ENCODE data around the gene WNT16. TPM values are rescaled to one million over a fixed set of nuclear protein-coding genes. Genes with fewer than 3 reads are reported as not detected.

The WNT16 gene
- total and polyA plus RNA-seq, 2 experiments from 2014 or later, result 0.45 to 0.73 TPM

DNA sequence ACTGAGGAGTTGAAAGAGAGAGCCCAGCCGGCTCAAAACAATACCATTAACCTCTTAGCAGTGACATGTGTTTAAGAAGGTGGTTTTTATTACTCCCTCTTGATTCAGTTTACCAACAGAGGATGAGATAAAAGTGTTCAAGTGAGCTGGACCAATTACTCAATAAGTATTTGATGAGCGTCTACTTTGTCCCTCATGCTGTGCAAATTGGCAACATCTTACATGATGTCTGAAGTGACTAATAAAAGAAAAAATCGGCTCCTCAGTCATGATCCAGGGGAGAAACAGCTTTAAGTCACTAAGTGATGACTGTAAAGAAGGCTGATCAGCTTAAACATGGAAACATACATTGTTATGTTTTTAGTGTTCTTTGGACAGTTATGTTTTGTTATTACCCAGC is 7.8 kb downstream of the WNT16 start (continued):
- TF ChIP-seq ZNF114 (CRISPR knock-in tag; IDR thresholded peaks at IDR 0.05) (no peak), EZH2phosphoT487 (IDR thresholded peaks at IDR 0.05; ENCODE audit: unreplicated experiment) (no peak), NANOG (IDR thresholded peaks at IDR 0.05; ENCODE audit: borderline replicate concordance) (no peak), JUNB (IDR thresholded peaks at IDR 0.05; ENCODE audit: unreplicated experiment) (no peak), STAT1 (IDR thresholded peaks at IDR 0.05; ENCODE audit: unreplicated experiment) (no peak), ZNF331 (CRISPR knock-in tag; IDR thresholded peaks at IDR 0.05; ENCODE audit: low read depth) (no peak), CREB1 (CRISPR knock-in tag; IDR thresholded peaks at IDR 0.05; ENCODE audit: low read depth) (no peak), EZH2 (IDR thresholded peaks at IDR 0.05; ENCODE audit: low read depth, unreplicated experiment) (no peak)
- TF ChIP-seq, protein P1, sequence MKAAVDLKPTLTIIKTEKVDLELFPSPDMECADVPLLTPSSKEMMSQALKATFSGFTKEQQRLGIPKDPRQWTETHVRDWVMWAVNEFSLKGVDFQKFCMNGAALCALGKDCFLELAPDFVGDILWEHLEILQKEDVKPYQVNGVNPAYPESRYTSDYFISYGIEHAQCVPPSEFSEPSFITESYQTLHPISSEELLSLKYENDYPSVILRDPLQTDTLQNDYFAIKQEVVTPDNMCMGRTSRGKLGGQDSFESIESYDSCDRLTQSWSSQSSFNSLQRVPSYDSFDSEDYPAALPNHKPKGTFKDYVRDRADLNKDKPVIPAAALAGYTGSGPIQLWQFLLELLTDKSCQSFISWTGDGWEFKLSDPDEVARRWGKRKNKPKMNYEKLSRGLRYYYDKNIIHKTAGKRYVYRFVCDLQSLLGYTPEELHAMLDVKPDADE (IDR thresholded peaks at IDR 0.05), result no peak
- TF ChIP-seq, protein P2, sequence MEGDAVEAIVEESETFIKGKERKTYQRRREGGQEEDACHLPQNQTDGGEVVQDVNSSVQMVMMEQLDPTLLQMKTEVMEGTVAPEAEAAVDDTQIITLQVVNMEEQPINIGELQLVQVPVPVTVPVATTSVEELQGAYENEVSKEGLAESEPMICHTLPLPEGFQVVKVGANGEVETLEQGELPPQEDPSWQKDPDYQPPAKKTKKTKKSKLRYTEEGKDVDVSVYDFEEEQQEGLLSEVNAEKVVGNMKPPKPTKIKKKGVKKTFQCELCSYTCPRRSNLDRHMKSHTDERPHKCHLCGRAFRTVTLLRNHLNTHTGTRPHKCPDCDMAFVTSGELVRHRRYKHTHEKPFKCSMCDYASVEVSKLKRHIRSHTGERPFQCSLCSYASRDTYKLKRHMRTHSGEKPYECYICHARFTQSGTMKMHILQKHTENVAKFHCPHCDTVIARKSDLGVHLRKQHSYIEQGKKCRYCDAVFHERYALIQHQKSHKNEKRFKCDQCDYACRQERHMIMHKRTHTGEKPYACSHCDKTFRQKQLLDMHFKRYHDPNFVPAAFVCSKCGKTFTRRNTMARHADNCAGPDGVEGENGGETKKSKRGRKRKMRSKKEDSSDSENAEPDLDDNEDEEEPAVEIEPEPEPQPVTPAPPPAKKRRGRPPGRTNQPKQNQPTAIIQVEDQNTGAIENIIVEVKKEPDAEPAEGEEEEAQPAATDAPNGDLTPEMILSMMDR (conservative IDR thresholded peaks at IDR 0.05; ENCODE audit: low read depth in 2 of 2), result no peak

DNA sequence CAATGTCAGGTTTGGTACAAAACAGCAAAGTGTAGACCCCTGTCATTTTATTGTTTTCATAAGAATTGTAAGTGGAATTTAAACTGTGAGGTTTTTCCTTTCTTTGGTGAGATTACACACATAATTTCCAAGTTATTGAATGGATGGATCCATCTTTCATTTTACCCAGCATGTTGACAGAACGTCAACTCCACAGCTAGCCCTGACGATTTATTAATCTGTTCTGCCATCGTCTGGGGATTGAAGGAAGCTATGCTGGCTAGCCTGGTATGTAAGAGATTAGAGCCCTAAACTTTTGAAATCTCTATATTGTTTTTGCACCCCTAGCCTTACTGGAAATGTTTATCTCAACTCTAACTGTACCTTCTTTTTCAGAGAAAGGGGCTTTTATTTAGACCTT is 8.6 kb downstream of the WNT16 start:
- H3K4me2 ChIP-seq, result no peak overlapping the region
- Mint-ChIP-seq H3K9me3 (no peaks in the 10 kb centered on the region), H3K27me3 (ENCODE audit: insufficient read depth, low read depth, poor library complexity) (no peaks in the 10 kb centered on the region), H3K4me3 (no peak overlapping the region), H3K27ac (no peak overlapping the region), H3K36me3 (ENCODE audit: low read depth) (no peaks in the 10 kb centered on the region), H3K4me1 (no peaks in the 10 kb centered on the region)
- no peaks in the 10 kb centered on the region for H3K36me3 ChIP-seq (ENCODE audit: insufficient read depth)
- no peaks in the 10 kb centered on the region for H3K79me2 ChIP-seq (replicated peaks; ENCODE audit: insufficient read depth)
- H3K27me3 ChIP-seq (ENCODE audit: insufficient read depth), result 0 out of 2 replicates have a peak, but pooled peaks cover 4% of the 10 kb centered on the region
- no peak overlapping the region for H3K4me3 ChIP-seq
- no peaks in the 10 kb centered on the region for H3K4me1 ChIP-seq (ENCODE audit: insufficient read depth)
- H3F3A ChIP-seq (replicated peaks; ENCODE audit: low read depth), result no peaks in the 10 kb centered on the region
- DNase-seq (ENCODE audit: low spot score) (no peak), ATAC-seq (no peak)
- H2AFZ ChIP-seq, result no peak overlapping the region
- no peak overlapping the region for H3K27ac ChIP-seq (ENCODE audit: low read depth)
- H4K20me1 ChIP-seq (replicated peaks; ENCODE audit: insufficient read depth), result no peaks in the 10 kb centered on the region
- no peaks in the 10 kb centered on the region for H3K9me2 ChIP-seq (ENCODE audit: insufficient read depth)
- TF ChIP-seq, protein P3, sequence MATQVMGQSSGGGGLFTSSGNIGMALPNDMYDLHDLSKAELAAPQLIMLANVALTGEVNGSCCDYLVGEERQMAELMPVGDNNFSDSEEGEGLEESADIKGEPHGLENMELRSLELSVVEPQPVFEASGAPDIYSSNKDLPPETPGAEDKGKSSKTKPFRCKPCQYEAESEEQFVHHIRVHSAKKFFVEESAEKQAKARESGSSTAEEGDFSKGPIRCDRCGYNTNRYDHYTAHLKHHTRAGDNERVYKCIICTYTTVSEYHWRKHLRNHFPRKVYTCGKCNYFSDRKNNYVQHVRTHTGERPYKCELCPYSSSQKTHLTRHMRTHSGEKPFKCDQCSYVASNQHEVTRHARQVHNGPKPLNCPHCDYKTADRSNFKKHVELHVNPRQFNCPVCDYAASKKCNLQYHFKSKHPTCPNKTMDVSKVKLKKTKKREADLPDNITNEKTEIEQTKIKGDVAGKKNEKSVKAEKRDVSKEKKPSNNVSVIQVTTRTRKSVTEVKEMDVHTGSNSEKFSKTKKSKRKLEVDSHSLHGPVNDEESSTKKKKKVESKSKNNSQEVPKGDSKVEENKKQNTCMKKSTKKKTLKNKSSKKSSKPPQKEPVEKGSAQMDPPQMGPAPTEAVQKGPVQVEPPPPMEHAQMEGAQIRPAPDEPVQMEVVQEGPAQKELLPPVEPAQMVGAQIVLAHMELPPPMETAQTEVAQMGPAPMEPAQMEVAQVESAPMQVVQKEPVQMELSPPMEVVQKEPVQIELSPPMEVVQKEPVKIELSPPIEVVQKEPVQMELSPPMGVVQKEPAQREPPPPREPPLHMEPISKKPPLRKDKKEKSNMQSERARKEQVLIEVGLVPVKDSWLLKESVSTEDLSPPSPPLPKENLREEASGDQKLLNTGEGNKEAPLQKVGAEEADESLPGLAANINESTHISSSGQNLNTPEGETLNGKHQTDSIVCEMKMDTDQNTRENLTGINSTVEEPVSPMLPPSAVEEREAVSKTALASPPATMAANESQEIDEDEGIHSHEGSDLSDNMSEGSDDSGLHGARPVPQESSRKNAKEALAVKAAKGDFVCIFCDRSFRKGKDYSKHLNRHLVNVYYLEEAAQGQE (IDR thresholded peaks at IDR 0.05; ENCODE audit: unreplicated experiment), result no peak
- TF ChIP-seq, protein P1 (IDR thresholded peaks at IDR 0.05), result no peak
- TF ChIP-seq, protein P4, sequence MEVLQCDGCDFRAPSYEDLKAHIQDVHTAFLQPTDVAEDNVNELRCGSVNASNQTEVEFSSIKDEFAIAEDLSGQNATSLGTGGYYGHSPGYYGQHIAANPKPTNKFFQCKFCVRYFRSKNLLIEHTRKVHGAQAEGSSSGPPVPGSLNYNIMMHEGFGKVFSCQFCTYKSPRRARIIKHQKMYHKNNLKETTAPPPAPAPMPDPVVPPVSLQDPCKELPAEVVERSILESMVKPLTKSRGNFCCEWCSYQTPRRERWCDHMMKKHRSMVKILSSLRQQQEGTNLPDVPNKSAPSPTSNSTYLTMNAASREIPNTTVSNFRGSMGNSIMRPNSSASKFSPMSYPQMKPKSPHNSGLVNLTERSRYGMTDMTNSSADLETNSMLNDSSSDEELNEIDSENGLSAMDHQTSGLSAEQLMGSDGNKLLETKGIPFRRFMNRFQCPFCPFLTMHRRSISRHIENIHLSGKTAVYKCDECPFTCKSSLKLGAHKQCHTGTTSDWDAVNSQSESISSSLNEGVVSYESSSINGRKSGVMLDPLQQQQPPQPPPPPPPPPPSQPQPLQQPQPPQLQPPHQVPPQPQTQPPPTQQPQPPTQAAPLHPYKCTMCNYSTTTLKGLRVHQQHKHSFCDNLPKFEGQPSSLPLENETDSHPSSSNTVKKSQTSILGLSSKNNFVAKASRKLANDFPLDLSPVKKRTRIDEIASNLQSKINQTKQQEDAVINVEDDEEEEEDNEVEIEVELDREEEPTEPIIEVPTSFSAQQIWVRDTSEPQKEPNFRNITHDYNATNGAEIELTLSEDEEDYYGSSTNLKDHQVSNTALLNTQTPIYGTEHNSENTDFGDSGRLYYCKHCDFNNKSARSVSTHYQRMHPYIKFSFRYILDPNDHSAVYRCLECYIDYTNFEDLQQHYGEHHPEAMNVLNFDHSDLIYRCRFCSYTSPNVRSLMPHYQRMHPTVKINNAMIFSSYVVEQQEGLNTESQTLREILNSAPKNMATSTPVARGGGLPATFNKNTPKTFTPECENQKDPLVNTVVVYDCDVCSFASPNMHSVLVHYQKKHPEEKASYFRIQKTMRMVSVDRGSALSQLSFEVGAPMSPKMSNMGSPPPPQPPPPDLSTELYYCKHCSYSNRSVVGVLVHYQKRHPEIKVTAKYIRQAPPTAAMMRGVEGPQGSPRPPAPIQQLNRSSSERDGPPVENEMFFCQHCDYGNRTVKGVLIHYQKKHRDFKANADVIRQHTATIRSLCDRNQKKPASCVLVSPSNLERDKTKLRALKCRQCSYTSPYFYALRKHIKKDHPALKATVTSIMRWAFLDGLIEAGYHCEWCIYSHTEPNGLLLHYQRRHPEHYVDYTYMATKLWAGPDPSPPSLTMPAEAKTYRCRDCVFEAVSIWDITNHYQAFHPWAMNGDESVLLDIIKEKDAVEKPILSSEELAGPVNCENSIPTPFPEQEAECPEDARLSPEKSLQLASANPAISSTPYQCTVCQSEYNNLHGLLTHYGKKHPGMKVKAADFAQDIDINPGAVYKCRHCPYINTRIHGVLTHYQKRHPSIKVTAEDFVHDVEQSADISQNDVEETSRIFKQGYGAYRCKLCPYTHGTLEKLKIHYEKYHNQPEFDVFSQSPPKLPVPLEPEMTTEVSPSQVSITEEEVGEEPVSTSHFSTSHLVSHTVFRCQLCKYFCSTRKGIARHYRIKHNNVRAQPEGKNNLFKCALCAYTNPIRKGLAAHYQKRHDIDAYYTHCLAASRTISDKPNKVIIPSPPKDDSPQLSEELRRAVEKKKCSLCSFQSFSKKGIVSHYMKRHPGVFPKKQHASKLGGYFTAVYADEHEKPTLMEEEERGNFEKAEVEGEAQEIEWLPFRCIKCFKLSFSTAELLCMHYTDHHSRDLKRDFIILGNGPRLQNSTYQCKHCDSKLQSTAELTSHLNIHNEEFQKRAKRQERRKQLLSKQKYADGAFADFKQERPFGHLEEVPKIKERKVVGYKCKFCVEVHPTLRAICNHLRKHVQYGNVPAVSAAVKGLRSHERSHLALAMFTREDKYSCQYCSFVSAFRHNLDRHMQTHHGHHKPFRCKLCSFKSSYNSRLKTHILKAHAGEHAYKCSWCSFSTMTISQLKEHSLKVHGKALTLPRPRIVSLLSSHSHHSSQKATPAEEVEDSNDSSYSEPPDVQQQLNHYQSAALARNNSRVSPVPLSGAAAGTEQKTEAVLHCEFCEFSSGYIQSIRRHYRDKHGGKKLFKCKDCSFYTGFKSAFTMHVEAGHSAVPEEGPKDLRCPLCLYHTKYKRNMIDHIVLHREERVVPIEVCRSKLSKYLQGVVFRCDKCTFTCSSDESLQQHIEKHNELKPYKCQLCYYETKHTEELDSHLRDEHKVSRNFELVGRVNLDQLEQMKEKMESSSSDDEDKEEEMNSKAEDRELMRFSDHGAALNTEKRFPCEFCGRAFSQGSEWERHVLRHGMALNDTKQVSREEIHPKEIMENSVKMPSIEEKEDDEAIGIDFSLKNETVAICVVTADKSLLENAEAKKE (CRISPR knock-in tag; IDR thresholded peaks at IDR 0.05), result no peak
- TF ChIP-seq ZNF114 (CRISPR knock-in tag; IDR thresholded peaks at IDR 0.05), result no peak
